Ishikawa (cell line): ENCODE data around the gene PDE4D.

Source experiments
- CEBPB ChIP-seq: IDR thresholded peaks from 2 replicates; pipeline ENCODE4 v1.6.1; 2012
- CREB1 ChIP-seq: IDR thresholded peaks from 2 replicates; pipeline ENCODE4 v1.6.1; 2012; ENCODE audit warnings: low read depth
- EGR1 ChIP-seq: IDR thresholded peaks from 2 replicates; pipeline ENCODE4 v1.6.1; 2012
- EP300 ChIP-seq: IDR thresholded peaks from 2 replicates; pipeline ENCODE4 v1.6.1; 2012; ENCODE audit warnings: borderline replicate concordance
- FOXM1 ChIP-seq: IDR thresholded peaks from 2 replicates; pipeline ENCODE4 v1.6.1; 2012; ENCODE audit warnings: low read depth, borderline replicate concordance
- NFIC ChIP-seq: IDR thresholded peaks from 2 replicates; pipeline ENCODE4 v1.6.1; 2012
- RAD21 ChIP-seq: IDR thresholded peaks from 2 replicates; pipeline ENCODE4 v1.6.1; 2012; ENCODE audit warnings: low read depth
- TAF1 ChIP-seq: IDR thresholded peaks from 2 replicates; pipeline ENCODE4 v1.6.1; 2012; ENCODE audit warnings: low read depth, mild to moderate bottlenecking
- TCF12 ChIP-seq: IDR thresholded peaks from 2 replicates; pipeline ENCODE4 v1.6.1; 2012; ENCODE audit warnings: low read depth
- TEAD4 ChIP-seq: IDR thresholded peaks from 2 replicates; pipeline ENCODE4 v1.6.1; 2012
- YY1 ChIP-seq: IDR thresholded peaks from 2 replicates; pipeline ENCODE4 v1.6.1; 2012; ENCODE audit warnings: low read depth
- TF ChIP-seq, protein P1 (sequence below): IDR thresholded peaks from 2 replicates; pipeline ENCODE4 v1.6.1; 2012
- TF ChIP-seq, protein P2 (sequence below): IDR thresholded peaks from 2 replicates; pipeline ENCODE4 v1.6.1; 2012; ENCODE audit warnings: low read depth, mild to moderate bottlenecking
- TF ChIP-seq, protein P3 (sequence below): IDR thresholded peaks from 2 replicates; pipeline ENCODE4 v1.6.1; 2012

DNA sequence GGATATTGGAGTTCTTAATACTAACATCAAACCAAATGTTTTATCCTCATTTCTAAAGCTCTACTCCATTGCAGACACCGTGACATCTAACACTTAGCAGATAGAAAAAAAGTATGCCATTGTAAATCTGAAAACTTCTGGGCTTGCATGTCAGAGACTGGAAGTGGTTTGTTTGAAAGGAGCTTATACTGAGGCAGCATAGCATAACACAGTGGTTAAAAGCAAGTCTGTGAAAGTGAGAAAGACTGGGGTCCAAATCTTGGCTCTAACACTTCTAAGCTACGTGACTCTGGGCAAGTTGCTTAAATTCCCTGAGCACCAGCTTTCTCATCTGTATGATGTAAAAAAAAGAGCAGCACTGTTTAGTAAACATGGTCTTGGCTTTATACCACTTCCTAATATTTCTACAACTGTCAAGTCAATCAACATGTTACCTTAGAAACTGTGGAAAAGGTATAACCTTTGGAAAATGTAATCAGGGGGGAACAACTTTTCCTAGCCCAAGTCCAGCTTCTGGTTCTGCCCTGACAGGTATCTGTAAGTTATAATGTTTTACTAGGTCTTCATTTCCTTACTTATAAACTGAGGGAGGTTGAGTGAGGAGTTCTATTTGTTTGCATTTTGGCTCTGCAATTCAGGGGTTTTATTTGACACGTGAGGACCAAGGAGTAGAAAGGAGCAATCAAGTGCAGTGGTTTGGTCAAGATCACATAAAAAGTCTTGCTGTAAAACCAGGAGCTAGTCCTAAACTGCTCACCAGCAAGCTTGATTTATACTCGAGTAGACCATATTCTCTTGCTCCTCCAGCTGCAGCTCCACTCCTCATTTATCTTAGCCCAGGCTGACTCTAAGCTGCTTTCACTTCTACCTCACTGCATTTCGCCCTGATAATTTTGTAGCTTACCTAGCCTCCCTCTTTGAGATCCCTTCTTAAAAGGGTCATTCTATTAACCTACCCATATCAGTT is 769.6 kb downstream of the PDE4D start:
- no peak for TF ChIP-seq TAF1
- no peak for TF ChIP-seq YY1
- no peak for TF ChIP-seq EP300
- no peak for TF ChIP-seq CREB1
- TF ChIP-seq NFIC: no peak
- no peak for TF ChIP-seq EGR1
- TF ChIP-seq RAD21: no peak
- no peak for TF ChIP-seq TEAD4
- no peak for TF ChIP-seq CEBPB
- TF ChIP-seq, protein P1, sequence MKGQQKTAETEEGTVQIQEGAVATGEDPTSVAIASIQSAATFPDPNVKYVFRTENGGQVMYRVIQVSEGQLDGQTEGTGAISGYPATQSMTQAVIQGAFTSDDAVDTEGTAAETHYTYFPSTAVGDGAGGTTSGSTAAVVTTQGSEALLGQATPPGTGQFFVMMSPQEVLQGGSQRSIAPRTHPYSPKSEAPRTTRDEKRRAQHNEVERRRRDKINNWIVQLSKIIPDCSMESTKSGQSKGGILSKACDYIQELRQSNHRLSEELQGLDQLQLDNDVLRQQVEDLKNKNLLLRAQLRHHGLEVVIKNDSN: no peak
- TF ChIP-seq, protein P2, sequence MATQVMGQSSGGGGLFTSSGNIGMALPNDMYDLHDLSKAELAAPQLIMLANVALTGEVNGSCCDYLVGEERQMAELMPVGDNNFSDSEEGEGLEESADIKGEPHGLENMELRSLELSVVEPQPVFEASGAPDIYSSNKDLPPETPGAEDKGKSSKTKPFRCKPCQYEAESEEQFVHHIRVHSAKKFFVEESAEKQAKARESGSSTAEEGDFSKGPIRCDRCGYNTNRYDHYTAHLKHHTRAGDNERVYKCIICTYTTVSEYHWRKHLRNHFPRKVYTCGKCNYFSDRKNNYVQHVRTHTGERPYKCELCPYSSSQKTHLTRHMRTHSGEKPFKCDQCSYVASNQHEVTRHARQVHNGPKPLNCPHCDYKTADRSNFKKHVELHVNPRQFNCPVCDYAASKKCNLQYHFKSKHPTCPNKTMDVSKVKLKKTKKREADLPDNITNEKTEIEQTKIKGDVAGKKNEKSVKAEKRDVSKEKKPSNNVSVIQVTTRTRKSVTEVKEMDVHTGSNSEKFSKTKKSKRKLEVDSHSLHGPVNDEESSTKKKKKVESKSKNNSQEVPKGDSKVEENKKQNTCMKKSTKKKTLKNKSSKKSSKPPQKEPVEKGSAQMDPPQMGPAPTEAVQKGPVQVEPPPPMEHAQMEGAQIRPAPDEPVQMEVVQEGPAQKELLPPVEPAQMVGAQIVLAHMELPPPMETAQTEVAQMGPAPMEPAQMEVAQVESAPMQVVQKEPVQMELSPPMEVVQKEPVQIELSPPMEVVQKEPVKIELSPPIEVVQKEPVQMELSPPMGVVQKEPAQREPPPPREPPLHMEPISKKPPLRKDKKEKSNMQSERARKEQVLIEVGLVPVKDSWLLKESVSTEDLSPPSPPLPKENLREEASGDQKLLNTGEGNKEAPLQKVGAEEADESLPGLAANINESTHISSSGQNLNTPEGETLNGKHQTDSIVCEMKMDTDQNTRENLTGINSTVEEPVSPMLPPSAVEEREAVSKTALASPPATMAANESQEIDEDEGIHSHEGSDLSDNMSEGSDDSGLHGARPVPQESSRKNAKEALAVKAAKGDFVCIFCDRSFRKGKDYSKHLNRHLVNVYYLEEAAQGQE: no peak
- TF ChIP-seq TCF12: no peak
- TF ChIP-seq, protein P3, sequence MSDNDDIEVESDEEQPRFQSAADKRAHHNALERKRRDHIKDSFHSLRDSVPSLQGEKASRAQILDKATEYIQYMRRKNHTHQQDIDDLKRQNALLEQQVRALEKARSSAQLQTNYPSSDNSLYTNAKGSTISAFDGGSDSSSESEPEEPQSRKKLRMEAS: no peak
- no peak for TF ChIP-seq FOXM1
